Measurements from ENCODE around the gene CEP170. TPM values are rescaled to one million over a fixed set of nuclear protein-coding genes. Genes with fewer than 3 reads are reported as not detected.

Gene CEP170
- total and polyA plus RNA-seq, 10 of the 15 experiments (the other 5 are each of a cell fraction or from before 2014, with no cell fraction given), result 15.0 to 67.3 (median 40.2) TPM

DNA sequence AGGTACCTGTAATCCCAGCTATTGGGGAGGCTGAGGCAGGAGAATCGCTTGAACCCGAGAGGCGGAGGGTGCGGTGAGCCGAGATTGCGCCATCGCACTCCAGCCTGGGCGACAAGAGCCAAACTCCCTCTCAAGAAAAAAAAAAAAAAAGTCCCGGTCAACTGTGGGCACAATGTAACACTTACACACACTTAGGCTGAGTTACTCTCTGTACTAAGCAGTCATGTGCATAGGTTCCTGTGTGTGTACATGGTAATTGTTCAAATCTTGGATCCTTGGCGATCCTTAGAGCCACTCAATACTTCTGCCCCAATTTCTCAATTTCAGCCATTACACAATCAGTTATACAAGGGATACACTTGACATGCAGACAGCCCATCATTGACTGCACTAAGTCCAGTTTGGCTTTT, 12.4 kb upstream of the CEP170 start:
- Histone ChIP-seq H3K79me2 (ENCODE audit: control insufficient read depth, insufficient read depth, low read length) (no peaks in the 10 kb centered on the region), H4K20me1 (ENCODE audit: control insufficient read depth, insufficient read depth) (no peaks in the 10 kb centered on the region), H3K9ac (ENCODE audit: control insufficient read depth, insufficient read depth, low read length) (no peak overlapping the region), H3K4me2 (ENCODE audit: control insufficient read depth, insufficient read depth) (peak overlapping the region; percentile 38; the same call in 1 of the 2 replicates), H3K4me3 (no peak overlapping the region), H3K27me3 (replicated peaks in 1 of 2; ENCODE audit: control insufficient read depth in 2 of 2, insufficient read depth in 2 of 2, low read length in 1 of 2) (no peaks in the 10 kb centered on the region), H3K36me3 (ENCODE audit: control insufficient read depth in 2 of 2, insufficient read depth in 2 of 2, low read length in 1 of 2) (peaks cover 0 to 2% of the 10 kb centered on the region in 2 experiments; a peak in 1 of 4 replicates), H3K9me3 (replicated peaks; ENCODE audit: control insufficient read depth, insufficient read depth, low read length) (no peaks in the 10 kb centered on the region), H3K27ac (ENCODE audit: control insufficient read depth, insufficient read depth) (no peak overlapping the region), H3K4me1 (ENCODE audit: control insufficient read depth, insufficient read depth, low read length) (peaks cover 5% of the 10 kb centered on the region), H2AFZ (ENCODE audit: control insufficient read depth, low read depth, low read length) (no peak overlapping the region)
- POLR2A ChIA-PET, result no interaction called here
- SMC1A ChIA-PET (ENCODE audit: uncharacterized antibody, unreplicated experiment), result no interaction called here
- RAD21 ChIA-PET (ENCODE audit: unreplicated experiment), result no interaction called here
- intact Hi-C loops (cut with micrococcal nuclease; ENCODE audit: unreplicated experiment) (no loop called here), in situ Hi-C loops (cut with MboI) (no loop called here)
- CTCF ChIA-PET, result no interaction called here
- WGBS (ENCODE audit: insufficient coverage, insufficient replicate concordance, low lambda C conversion rate, missing lambda C conversion rate), result 96% methylated on average over 10 of the region's 10 CpGs
- DNase-seq (ENCODE audit: low read depth, low spot score) (no peak), FAIRE-seq (no peak), ATAC-seq (no peak)
- BruUV-seq (replicated peaks), result no TSS peak
- no peak for TF ChIP-seq RELA (IDR thresholded peaks at IDR 0.05; ENCODE audit: borderline replicate concordance, partially characterized antibody)
- TF ChIP-seq FOXM1 (IDR thresholded peaks at IDR 0.05; ENCODE audit: low read depth, low read length), result no peak
- TF ChIP-seq ZSCAN29 (IDR thresholded peaks at IDR 0.05), result no peak
- TF ChIP-seq FOS (IDR thresholded peaks at IDR 0.05; ENCODE audit: borderline replicate concordance, extremely low read depth, insufficient read length), result no peak
- TF ChIP-seq DPF2 (IDR thresholded peaks at IDR 0.05), result no peak
- no peak for TF ChIP-seq LARP7 (IDR thresholded peaks at IDR 0.05)
- no peak for TF ChIP-seq KAT2A (conservative IDR thresholded peaks at IDR 0.05; ENCODE audit: control insufficient read depth, low read depth, low read length)
- TF ChIP-seq, protein P1, sequence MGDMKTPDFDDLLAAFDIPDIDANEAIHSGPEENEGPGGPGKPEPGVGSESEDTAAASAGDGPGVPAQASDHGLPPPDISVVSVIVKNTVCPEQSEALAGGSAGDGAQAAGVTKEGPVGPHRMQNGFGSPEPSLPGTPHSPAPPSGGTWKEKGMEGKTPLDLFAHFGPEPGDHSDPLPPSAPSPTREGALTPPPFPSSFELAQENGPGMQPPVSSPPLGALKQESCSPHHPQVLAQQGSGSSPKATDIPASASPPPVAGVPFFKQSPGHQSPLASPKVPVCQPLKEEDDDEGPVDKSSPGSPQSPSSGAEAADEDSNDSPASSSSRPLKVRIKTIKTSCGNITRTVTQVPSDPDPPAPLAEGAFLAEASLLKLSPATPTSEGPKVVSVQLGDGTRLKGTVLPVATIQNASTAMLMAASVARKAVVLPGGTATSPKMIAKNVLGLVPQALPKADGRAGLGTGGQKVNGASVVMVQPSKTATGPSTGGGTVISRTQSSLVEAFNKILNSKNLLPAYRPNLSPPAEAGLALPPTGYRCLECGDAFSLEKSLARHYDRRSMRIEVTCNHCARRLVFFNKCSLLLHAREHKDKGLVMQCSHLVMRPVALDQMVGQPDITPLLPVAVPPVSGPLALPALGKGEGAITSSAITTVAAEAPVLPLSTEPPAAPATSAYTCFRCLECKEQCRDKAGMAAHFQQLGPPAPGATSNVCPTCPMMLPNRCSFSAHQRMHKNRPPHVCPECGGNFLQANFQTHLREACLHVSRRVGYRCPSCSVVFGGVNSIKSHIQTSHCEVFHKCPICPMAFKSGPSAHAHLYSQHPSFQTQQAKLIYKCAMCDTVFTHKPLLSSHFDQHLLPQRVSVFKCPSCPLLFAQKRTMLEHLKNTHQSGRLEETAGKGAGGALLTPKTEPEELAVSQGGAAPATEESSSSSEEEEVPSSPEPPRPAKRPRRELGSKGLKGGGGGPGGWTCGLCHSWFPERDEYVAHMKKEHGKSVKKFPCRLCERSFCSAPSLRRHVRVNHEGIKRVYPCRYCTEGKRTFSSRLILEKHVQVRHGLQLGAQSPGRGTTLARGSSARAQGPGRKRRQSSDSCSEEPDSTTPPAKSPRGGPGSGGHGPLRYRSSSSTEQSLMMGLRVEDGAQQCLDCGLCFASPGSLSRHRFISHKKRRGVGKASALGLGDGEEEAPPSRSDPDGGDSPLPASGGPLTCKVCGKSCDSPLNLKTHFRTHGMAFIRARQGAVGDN (IDR thresholded peaks at IDR 0.05), result no peak
- TF ChIP-seq, protein P2, sequence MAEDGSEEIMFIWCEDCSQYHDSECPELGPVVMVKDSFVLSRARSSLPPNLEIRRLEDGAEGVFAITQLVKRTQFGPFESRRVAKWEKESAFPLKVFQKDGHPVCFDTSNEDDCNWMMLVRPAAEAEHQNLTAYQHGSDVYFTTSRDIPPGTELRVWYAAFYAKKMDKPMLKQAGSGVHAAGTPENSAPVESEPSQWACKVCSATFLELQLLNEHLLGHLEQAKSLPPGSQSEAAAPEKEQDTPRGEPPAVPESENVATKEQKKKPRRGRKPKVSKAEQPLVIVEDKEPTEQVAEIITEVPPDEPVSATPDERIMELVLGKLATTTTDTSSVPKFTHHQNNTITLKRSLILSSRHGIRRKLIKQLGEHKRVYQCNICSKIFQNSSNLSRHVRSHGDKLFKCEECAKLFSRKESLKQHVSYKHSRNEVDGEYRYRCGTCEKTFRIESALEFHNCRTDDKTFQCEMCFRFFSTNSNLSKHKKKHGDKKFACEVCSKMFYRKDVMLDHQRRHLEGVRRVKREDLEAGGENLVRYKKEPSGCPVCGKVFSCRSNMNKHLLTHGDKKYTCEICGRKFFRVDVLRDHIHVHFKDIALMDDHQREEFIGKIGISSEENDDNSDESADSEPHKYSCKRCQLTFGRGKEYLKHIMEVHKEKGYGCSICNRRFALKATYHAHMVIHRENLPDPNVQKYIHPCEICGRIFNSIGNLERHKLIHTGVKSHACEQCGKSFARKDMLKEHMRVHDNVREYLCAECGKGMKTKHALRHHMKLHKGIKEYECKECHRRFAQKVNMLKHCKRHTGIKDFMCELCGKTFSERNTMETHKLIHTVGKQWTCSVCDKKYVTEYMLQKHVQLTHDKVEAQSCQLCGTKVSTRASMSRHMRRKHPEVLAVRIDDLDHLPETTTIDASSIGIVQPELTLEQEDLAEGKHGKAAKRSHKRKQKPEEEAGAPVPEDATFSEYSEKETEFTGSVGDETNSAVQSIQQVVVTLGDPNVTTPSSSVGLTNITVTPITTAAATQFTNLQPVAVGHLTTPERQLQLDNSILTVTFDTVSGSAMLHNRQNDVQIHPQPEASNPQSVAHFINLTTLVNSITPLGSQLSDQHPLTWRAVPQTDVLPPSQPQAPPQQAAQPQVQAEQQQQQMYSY (CRISPR knock-in tag; IDR thresholded peaks at IDR 0.05), result no peak
- no peak for TF ChIP-seq FOXK2 (IDR thresholded peaks at IDR 0.05)
- TF ChIP-seq EED (IDR thresholded peaks at IDR 0.05; ENCODE audit: low read depth), result no peak
- TF ChIP-seq, protein P3, sequence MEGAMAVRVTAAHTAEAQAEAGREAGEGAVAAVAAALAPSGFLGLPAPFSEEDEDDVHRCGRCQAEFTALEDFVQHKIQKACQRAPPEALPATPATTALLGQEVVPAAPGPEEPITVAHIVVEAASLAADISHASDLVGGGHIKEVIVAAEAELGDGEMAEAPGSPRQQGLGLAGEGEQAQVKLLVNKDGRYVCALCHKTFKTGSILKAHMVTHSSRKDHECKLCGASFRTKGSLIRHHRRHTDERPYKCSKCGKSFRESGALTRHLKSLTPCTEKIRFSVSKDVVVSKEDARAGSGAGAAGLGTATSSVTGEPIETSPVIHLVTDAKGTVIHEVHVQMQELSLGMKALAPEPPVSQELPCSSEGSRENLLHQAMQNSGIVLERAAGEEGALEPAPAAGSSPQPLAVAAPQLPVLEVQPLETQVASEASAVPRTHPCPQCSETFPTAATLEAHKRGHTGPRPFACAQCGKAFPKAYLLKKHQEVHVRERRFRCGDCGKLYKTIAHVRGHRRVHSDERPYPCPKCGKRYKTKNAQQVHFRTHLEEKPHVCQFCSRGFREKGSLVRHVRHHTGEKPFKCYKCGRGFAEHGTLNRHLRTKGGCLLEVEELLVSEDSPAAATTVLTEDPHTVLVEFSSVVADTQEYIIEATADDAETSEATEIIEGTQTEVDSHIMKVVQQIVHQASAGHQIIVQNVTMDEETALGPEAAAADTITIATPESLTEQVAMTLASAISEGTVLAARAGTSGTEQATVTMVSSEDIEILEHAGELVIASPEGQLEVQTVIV (IDR thresholded peaks at IDR 0.05; ENCODE audit: borderline replicate concordance, partially characterized antibody), result no peak
- no peak for TF ChIP-seq SIN3A (IDR thresholded peaks at IDR 0.05; ENCODE audit: low read depth, low read length)
- no peak for TF ChIP-seq KLF5 (IDR thresholded peaks at IDR 0.05; ENCODE audit: partially characterized antibody)
- TF ChIP-seq NBN (IDR thresholded peaks at IDR 0.05), result no peak
- no peak for TF ChIP-seq RCOR1 (conservative IDR thresholded peaks at IDR 0.05; ENCODE audit: low read depth, low read length)
